Adrenal gland (tissue), 12 donors: ENCODE data around the gene GPR85. TPM values are rescaled to one million over a fixed set of nuclear protein-coding genes. Genes with fewer than 3 reads are reported as not detected.

Source experiments
- DNase-seq, 7 donors: peaks; one replicate each; pipeline ENCODE4 v3.0.0-alpha.2; 2019 to 2020
- H3K27ac ChIP-seq, 5 donors: fragments of 200-600 bp; sonication (generic) in 4 of 5; 1 replicate in 3 of 5; 2 replicates in 2 of 5; pipeline versions ENCODE4 v1.5.1 to v1.8.0; 2016 to 2020; ENCODE audit warnings: mild to moderate bottlenecking in 1 of 5
- H3K27me3 ChIP-seq: fragments of 200-600 bp; 2 replicates; pipeline ENCODE4 v1.8.0; 2021
- H3K36me3 ChIP-seq, 2 donors: fragments of 200-600 bp; replicated peaks in 1 of 2; 1 replicate in 1 of 2; 2 replicates in 1 of 2; pipeline versions ENCODE4 v1.5.1 to v1.8.0; 2018 to 2022
- H3K4me1 ChIP-seq, 2 donors: fragments of 200-600 bp; replicated peaks in 1 of 2; 1 replicate in 1 of 2; 2 replicates in 1 of 2; pipeline versions ENCODE4 v1.5.1 to v1.8.0; 2018 to 2021
- H3K4me3 ChIP-seq, 4 donors: fragments of 200-600 bp; sonication (generic) in 3 of 4; one replicate each; pipeline ENCODE4 v1.5.1; 2016 to 2018
- H3K9me3 ChIP-seq, 3 donors: fragments of 200-600 bp; sonication (generic) in 1 of 3; replicated peaks in 1 of 3; 1 replicate in 2 of 3; 2 replicates in 1 of 3; pipeline versions ENCODE4 v1.5.1 to v1.8.0; 2016 to 2021
- POLR2A ChIP-seq, 2 donors: fragments of 450-650 bp; IDR thresholded peaks; one replicate each; pipeline ENCODE4 v1.6.1; 2017; ENCODE audit warnings: antibody characterized with exemption in 2 of 2, mild to moderate bottlenecking in 2 of 2, moderate library complexity in 1 of 2
- WGBS, 4 donors: extraction: QIAGEN DNeasy Blood & Tissue Kit in 2 of 4; methylation state at CpG; one replicate each; pipeline versions ENCODE4 v1.1.5 to v1.1.7; 2013 to 2017; 5-methylcytosine and 5-hydroxymethylcytosine counted together
- intact Hi-C, 2 donors: fragments of 100-400 bp; cut with DNase I; formaldehyde crosslinking; loops; one replicate each; pipeline versions ENCODE4 v1.14.1 to v1.15.0; 2022 to 2023
- polyA plus RNA-seq, 3 donors: library from polyadenylated mRNA; stranded (reverse); fragments of 200-250 nt in 2 of 3; fragments of 350-450 nt in 1 of 3; fragmentation: Illumina TruSeq in 1 of 3; extraction: RNeasy Lipid Tissue Mini Kit (QIAGEN cat#74804) in 1 of 3; gene quantifications; one replicate each; pipeline ENCODE4 v1.2.3, GENCODE V29; 2013 to 2014
- total RNA-seq, 9 donors: library from RNA; depleted of rRNA in 4 of 9; stranded (reverse); fragments of >200 nt in 4 of 9; fragments of 120-200 nt in 1 of 9; fragmentation: NEBNext Ultra II Directional in 1 of 9; extraction: Animal tissue kit (Norgen Biotek cat#: 25700) in 1 of 9; gene quantifications; one replicate each; pipeline versions ENCODE4 v1.1.0 to v1.2.4, GENCODE V29; 2013 to 2023
- TF ChIP-seq, protein P1 (sequence below), 6 experiments: fragments of 450-650 bp in 4 of 6; fragments of 200-600 bp in 2 of 6; sonication (generic) in 1 of 6; IDR thresholded peaks; 1 replicate in 5 of 6; 2 replicates in 1 of 6; pipeline versions ENCODE4 v1.5.1 to v1.8.0; 2016 to 2021; ENCODE audit warnings: antibody characterized with exemption in 6 of 6, mild to moderate bottlenecking in 2 of 6, moderate library complexity in 1 of 6
- donor health status: healthy with polysubstance abuse.
- donor health status: Bipolar disorder and iron deficiency.
- donor health status: DM: yes; HTN: yes; CAD: no.
- donor health status: DM: no; HTN: no; CAD: no.
- donor health status: DM: no; HTN: no; CAD: no.
- donor health status: DM: yes; HTN: yes; CAD: no.

GPR85 gene
- total and polyA plus RNA-seq, 12 donors, result 0.46 to 2.3 (median 1.1) TPM; not detected in 1

DNA sequence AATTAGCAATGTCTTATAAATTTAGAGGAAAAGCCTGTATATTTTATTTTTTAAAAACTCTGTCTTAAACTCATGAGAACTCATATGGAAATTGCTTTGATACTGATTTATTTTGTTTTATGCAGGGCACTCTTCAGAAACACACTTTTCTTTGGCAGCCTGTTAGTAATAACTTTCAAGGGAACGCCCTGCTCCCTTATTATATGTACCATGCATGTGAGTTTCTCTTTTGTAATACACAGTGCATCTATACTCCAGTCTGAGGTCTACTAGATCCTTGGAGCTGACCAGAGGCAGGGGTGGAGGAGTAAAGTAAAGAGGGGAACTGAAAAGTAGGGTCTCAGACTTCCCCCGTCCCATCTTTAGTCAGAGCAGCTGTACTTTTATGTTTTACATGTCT, 40.2 kb downstream of the GPR85 start:
- no peak overlapping the region for H3K27ac ChIP-seq
- no peaks in the 10 kb centered on the region for H3K36me3 ChIP-seq
- no peak overlapping the region for H3K4me3 ChIP-seq
- no peak for TF ChIP-seq POLR2A (IDR thresholded peaks at IDR 0.05)
- TF ChIP-seq, protein P1, sequence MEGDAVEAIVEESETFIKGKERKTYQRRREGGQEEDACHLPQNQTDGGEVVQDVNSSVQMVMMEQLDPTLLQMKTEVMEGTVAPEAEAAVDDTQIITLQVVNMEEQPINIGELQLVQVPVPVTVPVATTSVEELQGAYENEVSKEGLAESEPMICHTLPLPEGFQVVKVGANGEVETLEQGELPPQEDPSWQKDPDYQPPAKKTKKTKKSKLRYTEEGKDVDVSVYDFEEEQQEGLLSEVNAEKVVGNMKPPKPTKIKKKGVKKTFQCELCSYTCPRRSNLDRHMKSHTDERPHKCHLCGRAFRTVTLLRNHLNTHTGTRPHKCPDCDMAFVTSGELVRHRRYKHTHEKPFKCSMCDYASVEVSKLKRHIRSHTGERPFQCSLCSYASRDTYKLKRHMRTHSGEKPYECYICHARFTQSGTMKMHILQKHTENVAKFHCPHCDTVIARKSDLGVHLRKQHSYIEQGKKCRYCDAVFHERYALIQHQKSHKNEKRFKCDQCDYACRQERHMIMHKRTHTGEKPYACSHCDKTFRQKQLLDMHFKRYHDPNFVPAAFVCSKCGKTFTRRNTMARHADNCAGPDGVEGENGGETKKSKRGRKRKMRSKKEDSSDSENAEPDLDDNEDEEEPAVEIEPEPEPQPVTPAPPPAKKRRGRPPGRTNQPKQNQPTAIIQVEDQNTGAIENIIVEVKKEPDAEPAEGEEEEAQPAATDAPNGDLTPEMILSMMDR (IDR thresholded peaks at IDR 0.05), result no peak
- intact Hi-C loops, result no loop called here
- H3K4me1 ChIP-seq, result no peaks in the 10 kb centered on the region
- no peaks in the 10 kb centered on the region for H3K9me3 ChIP-seq
- no peaks in the 10 kb centered on the region for H3K27me3 ChIP-seq
- DNase-seq, result no peak
- 37 to 62% (median 42%) methylated on average over 2 of the region's 2 CpGs for WGBS, 4 donors

DNA sequence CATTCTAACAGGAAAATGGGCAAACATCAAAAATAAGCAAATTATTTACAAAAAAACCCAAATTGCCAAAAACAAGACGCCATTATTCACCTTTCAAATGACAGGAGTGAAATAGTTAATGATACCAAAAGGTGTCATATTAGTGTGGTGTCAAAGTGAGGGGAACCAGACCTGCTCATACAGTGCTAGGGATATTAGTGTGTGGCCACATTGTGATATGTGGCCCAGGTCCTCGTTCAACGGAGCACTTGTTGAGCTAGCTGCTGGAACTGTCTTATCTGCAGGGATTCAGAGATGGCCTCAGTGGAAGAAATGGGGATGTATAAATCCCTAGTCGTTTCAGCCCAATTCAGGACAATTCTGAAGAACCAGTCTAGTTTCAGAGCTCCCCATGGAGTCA, 41.2 kb downstream of the GPR85 start:
- no peak for DNase-seq
- 42 to 48% (median 45%) methylated on average over 4 of the region's 4 CpGs for WGBS, 4 donors
- intact Hi-C loops, result no loop called here
- no peaks in the 10 kb centered on the region for H3K27me3 ChIP-seq
- TF ChIP-seq POLR2A (IDR thresholded peaks at IDR 0.05), result no peak
- TF ChIP-seq, protein P1 (IDR thresholded peaks at IDR 0.05), result no peak
- no peaks in the 10 kb centered on the region for H3K4me1 ChIP-seq
- H3K27ac ChIP-seq, result no peak overlapping the region
- H3K36me3 ChIP-seq, result no peaks in the 10 kb centered on the region
- H3K9me3 ChIP-seq, result no peaks in the 10 kb centered on the region
- no peak overlapping the region for H3K4me3 ChIP-seq

DNA sequence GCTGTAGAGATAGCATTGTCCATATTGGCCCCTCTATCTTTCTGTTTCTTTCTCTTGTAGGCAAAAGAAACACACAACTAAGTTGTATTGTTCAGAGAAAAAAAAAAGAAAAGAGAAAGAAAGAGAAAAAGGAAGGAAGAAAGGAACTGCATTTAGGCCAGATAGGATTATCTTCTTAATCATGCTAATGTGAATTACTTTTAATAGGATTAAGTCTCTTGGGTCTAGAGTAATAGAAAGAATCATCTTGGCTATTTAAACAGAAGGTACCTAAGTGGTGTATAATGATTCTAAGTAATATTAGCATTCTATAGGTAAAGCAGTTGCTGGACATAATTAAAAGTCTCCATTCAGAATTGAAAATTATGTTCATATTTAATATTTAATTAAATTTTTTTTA, 42.2 kb downstream of the GPR85 start:
- Histone ChIP-seq H3K36me3 (no peaks in the 10 kb centered on the region), H3K4me3 (no peak overlapping the region), H3K9me3 (no peaks in the 10 kb centered on the region), H3K27me3 (no peaks in the 10 kb centered on the region), H3K4me1 (no peaks in the 10 kb centered on the region), H3K27ac (no peak overlapping the region)
- no peak for DNase-seq
- intact Hi-C loops, result no loop called here
- no peak for TF ChIP-seq POLR2A (IDR thresholded peaks at IDR 0.05)
- TF ChIP-seq, protein P1 (IDR thresholded peaks at IDR 0.05), result no peak

DNA sequence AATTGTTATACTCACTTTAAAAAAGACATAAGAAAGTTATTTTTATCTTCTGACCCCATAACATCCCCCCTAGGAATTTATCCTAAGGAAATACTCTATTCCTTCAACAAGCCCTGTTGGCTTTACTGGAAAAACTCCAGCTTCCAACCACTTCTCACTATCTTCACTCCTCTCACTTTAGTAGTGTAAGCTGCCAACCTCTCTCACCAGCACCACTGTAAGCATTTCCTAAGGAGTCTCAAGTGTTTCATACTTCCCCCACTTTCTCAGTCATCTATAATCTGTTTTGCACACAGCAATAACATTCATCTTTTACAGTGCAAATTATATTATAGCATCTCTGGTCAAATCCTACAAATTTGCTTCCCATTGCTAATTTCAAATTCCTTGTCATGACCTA, 45.8 kb downstream of the GPR85 start:
- Histone ChIP-seq H3K9me3 (no peaks in the 10 kb centered on the region), H3K27me3 (no peaks in the 10 kb centered on the region), H3K36me3 (no peaks in the 10 kb centered on the region), H3K27ac (no peak overlapping the region), H3K4me3 (no peak overlapping the region), H3K4me1 (no peaks in the 10 kb centered on the region)
- intact Hi-C loops, result no loop called here
- DNase-seq, result no peak
- TF ChIP-seq POLR2A (IDR thresholded peaks at IDR 0.05), result no peak

DNA sequence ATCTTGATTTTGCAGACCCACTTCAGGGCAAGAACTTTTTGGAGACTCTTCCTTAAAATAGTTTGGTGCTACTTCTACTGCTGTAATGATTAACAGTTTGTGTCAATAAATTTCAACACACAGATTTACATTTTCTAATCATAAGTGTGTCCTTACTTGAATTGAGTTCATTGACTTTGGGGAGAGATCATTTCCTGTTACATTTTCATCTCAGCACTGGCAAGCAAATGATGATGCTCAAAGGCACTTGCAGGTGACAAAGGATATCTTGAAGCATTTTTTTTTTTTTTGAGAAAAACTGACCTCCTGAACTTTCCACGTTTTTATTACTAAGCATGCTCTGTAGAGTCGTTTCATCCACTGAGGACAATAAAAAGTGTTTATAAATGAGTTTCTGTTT, 52.7 kb downstream of the GPR85 start:
- no peak overlapping the region for H3K27ac ChIP-seq
- TF ChIP-seq, protein P1 (IDR thresholded peaks at IDR 0.05), result no peak
- no peak for TF ChIP-seq POLR2A (IDR thresholded peaks at IDR 0.05)
- no peaks in the 10 kb centered on the region for H3K36me3 ChIP-seq
- no peaks in the 10 kb centered on the region for H3K4me1 ChIP-seq
- intact Hi-C loops, result no loop called here
- DNase-seq, result no peak
- WGBS, 4 donors, result 24 to 46% (median 37%) methylated on average over 2 of the region's 2 CpGs
- no peaks in the 10 kb centered on the region for H3K27me3 ChIP-seq
- no peak overlapping the region for H3K4me3 ChIP-seq
- H3K9me3 ChIP-seq, result no peaks in the 10 kb centered on the region

Other genes starting within 250 kb of the GPR85 start
- 100 to 1,000 TPM in 2 of 9 donors, 10 to 100 TPM in 7; 44.4 to 117 (median 51.2) TPM for gene SMIM30, start 31.7 kb upstream of the GPR85 start, total RNA-seq
- gene SMIM30, start 31.7 kb upstream of the GPR85 start, polyA plus RNA-seq, result 100 to 1,000 TPM; 116 to 145 (median 134) TPM